Prostate gland (tissue), 2 donors: ENCODE data around the gene CD70. TPM values are rescaled to one million over a fixed set of nuclear protein-coding genes. Genes with fewer than 3 reads are reported as not detected.
"Not testable (repeated sequence)": the region's sequence is repeated elsewhere in the genome, so short reads cannot be mapped to it uniquely, and the experiment has no call there.

Source experiments
- DNase-seq: peaks from one replicate; pipeline ENCODE4 v3.0.0-alpha.2; 2019; ENCODE audit warnings: low spot score
- H3K27ac ChIP-seq, 2 donors: fragments of 200-600 bp; sonication (generic); 2 replicates each; pipeline ENCODE4 v1.5.1; 2017 to 2019
- H3K27me3 ChIP-seq: fragments of 200-600 bp; sonication (generic); replicated peaks from 2 replicates; pipeline ENCODE4 v1.5.1; 2019; ENCODE audit not compliant: insufficient read depth
- H3K36me3 ChIP-seq, 2 donors: fragments of 200-600 bp; sonication (generic); 1 replicate in 1 of 2; 2 replicates in 1 of 2; pipeline versions ENCODE4 v1.5.1 to v1.8.1; 2017 to 2019
- H3K4me1 ChIP-seq: fragments of 200-600 bp; sonication (generic); replicated peaks from 2 replicates; pipeline ENCODE4 v1.5.1; 2019
- H3K4me3 ChIP-seq, 2 donors: fragments of 200-600 bp; sonication (generic); 2 replicates each; pipeline ENCODE4 v1.5.1; 2017 to 2019
- H3K9me3 ChIP-seq: fragments of 200-600 bp; sonication (generic); 2 replicates; pipeline ENCODE4 v1.5.1; 2017
- CTCF ChIP-seq, 4 experiments: fragments of 200-600 bp in 2 of 4; fragments of 450-650 bp in 2 of 4; sonication (generic) in 2 of 4; IDR thresholded peaks; 1 replicate in 3 of 4; 2 replicates in 1 of 4; pipeline ENCODE4 v1.5.1; 2016 to 2019; ENCODE audit warnings: antibody characterized with exemption in 4 of 4, mild to moderate bottlenecking in 2 of 4, moderate library complexity in 2 of 4
- POLR2A ChIP-seq: fragments of 450-650 bp; IDR thresholded peaks from one replicate; pipeline ENCODE4 v1.6.1; 2016; ENCODE audit warnings: antibody characterized with exemption, mild to moderate bottlenecking
- POLR2AphosphoS5 ChIP-seq: sonication (generic); formaldehyde crosslinking; IDR thresholded peaks from one replicate; pipeline ENCODE4 v1.6.1; 2017; ENCODE audit warnings: antibody characterized with exemption
- WGBS: methylation state at CpG from one replicate; pipeline ENCODE4 v1.1.5; 2018; 5-methylcytosine and 5-hydroxymethylcytosine counted together
- intact Hi-C: fragments of 100-400 bp; cut with DNase I; formaldehyde crosslinking; loops from one replicate; pipeline ENCODE4 v1.14.2; 2022
- total RNA-seq, 2 donors: library from RNA; depleted of rRNA; stranded (reverse); fragments of >200 nt; gene quantifications; one replicate each; pipeline ENCODE4 v1.1.0, GENCODE V29; 2016

Gene CD70
- total RNA-seq, 2 donors from 2014 or later: not detected

DNA sequence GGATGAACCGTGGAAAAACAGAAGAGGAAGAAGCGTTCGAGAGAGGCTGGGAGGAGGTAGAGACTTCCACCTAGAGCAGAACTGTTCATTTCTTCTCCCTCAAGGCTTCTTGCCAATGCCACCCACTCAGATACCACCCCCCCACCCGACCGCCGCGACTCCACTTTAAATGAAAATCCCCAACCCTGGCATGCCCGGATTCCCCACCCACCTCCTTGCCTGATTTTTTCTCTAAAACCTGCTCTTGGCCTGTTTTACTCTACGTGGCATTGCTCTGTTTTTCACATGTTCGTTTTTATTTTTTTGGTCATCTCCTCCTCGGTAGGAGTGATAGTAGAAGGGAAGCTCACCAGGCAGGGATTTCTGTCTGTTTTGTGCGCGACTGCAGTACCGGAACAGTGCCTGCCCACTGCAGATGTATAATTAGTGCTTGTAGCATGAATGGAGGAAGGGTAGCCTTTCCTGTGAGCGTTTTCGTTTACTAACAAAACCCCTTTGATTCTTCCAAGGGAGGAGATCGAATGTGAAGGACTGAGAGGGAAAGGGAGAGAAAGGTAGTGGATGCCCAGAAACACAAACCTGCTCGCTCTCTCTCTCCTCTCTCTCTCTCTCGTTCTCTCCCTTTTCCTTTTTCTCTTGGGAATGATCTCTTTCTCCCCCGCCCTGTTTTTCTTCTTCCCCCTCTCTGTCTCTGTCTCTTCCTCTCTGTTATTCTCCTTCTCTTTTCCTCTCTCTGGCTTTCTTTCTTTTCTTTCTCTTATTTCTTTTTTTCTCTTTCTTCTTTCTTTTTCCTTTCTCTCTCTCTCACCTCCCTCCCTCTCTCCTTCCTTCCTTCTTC lies 2.2 kb downstream of the CD70 start:
- no peak for TF ChIP-seq POLR2AphosphoS5
- no peak for DNase-seq
- H3K4me1 ChIP-seq: no peaks in the 10 kb centered on the region
- whole genome bisulfite sequencing: 7% methylated on average over 20 of the region's 20 CpGs
- H3K27ac ChIP-seq: no peak overlapping the region
- no peaks in the 10 kb centered on the region for H3K36me3 ChIP-seq
- intact Hi-C loops: no loop called here
- H3K9me3 ChIP-seq: no peaks in the 10 kb centered on the region
- H3K27me3 ChIP-seq: peaks cover 11% of the 10 kb centered on the region
- H3K4me3 ChIP-seq: no peak overlapping the region

DNA sequence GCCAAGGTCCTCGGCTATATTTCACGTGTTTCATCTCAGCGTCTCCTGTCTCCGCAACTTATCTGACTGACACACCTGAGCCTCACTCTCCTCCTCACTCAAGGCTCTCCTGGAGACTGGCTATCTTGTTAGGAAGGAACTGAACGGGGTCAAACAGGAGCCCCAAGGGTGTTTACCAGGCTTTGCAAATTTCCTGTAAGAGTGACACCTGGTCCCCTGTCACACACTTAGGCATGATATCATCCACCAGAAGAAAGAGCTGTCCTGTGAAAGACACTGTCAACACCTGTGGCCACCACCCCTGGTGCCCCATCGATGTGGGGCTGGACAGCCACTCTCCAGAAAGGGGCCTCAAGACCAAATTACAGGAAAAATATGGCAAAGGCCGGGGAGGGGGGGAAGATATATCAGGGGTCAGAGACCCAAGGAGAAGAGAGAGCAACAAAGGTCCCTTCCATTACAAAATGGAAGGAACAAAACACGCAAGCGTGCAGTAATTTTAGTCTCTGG lies 2.9 kb downstream of the CD70 start:
- H3K4me1 ChIP-seq: no peaks in the 10 kb centered on the region
- H3K27me3 ChIP-seq: peaks cover 11% of the 10 kb centered on the region
- TF ChIP-seq POLR2AphosphoS5 (no peak), POLR2A (no peak), CTCF (IDR thresholded peaks at IDR 0.05) (no peak)
- intact Hi-C loops: no loop called here
- 8% methylated on average over 9 of the region's 9 CpGs for WGBS
- H3K27ac ChIP-seq: no peak overlapping the region
- no peak for DNase-seq
- no peaks in the 10 kb centered on the region for H3K9me3 ChIP-seq
- no peak overlapping the region for H3K4me3 ChIP-seq
- no peaks in the 10 kb centered on the region for H3K36me3 ChIP-seq

DNA sequence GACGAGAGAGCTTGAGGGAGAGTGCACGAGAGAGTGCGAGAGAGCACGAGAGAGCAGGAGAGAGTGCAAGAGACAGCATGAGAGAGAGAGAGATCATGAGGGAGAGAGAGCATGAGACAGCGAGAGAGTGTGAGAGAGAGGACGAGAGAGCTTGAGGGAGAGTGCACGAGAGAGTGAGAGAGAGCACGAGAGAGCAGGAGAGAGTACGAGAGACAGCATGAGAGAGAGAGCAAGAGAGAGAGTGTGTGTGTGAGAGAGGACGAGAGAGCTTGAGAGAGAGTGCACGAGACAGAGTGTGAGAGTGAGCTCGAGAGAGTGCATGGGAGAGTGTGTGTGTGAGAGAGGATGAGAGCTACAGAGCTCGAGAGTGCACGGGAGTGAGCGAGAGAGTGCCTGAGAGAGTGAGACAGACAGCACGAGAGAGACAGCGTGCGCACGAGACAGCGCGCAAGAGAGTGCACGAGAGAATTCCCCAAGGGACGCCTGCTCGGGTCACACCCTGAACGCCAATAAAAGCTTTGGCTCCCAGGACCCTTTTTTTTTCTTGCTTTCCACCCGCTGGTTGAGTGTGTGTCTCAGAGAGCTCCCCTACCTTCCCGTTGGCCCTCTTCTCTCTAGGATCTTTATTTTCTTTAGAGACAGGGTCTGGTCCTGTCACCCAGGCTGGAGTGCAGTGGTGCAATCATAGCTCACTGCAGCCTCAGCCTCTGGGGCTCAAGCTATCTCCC lies 3.7 kb downstream of the CD70 start:
- Histone ChIP-seq H3K4me3 (no peak overlapping the region), H3K27ac (no peak overlapping the region), H3K27me3 (peaks cover 11% of the 10 kb centered on the region), H3K36me3 (no peaks in the 10 kb centered on the region), H3K4me1 (no peaks in the 10 kb centered on the region), H3K9me3 (no peaks in the 10 kb centered on the region)
- WGBS: 3% methylated on average over 27 of the region's 27 CpGs
- no peak for DNase-seq
- intact Hi-C loops: no loop called here
- no peak for TF ChIP-seq CTCF (IDR thresholded peaks at IDR 0.05)
- no peak for TF ChIP-seq POLR2A
- no peak for TF ChIP-seq POLR2AphosphoS5

DNA sequence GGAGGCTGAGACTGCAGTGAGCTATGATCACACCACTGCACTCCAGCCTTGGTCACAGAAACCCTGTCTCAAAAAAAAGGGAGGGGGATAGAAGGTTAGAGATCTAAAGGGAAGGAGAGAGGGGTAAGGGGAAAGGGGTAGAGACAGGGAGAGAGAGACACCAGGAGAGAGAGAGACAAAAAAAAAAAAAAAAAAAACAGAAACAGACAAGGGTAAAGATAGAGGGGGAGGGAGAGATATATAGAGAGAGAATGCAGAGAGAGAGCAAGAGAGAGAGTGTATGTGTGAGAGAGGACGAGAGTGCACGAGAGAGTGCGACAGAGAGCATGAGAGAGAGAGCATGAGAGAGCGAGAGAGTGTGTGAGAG lies 4.2 kb downstream of the CD70 start:
- Histone ChIP-seq H3K27ac (no peak overlapping the region), H3K9me3 (no peaks in the 10 kb centered on the region), H3K27me3 (peaks cover 11% of the 10 kb centered on the region), H3K4me3 (no peak overlapping the region), H3K4me1 (no peaks in the 10 kb centered on the region), H3K36me3 (no peaks in the 10 kb centered on the region)
- no peak for DNase-seq
- WGBS: 13% methylated on average over 4 of the region's 4 CpGs
- intact Hi-C loops: no loop called here
- no peak for TF ChIP-seq POLR2AphosphoS5

DNA sequence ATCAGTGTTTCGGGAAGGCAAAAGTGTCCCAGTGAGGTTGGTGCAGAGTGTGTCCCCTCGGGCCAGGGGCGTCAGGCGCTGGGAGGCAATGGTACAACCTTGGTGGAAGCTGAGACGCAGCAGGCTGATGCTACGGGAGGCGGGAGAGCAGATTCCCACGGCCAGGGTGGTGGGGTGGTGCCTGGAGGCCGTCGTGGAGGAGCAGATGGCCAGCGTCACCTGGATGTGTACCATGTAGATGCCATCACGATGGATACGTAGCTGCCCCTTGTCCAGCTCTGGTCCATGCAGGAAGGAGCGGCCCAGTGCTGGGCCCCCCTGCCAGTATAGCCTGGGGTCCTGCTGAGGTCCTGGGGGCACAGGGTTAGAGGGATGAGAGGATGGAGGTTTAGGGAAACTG lies 4.9 kb downstream of the CD70 start:
- no peak overlapping the region for H3K27ac ChIP-seq
- WGBS: 55% methylated on average over 14 of the region's 14 CpGs
- no peaks in the 10 kb centered on the region for H3K36me3 ChIP-seq
- no peaks in the 10 kb centered on the region for H3K9me3 ChIP-seq
- no peak overlapping the region for H3K4me3 ChIP-seq
- H3K4me1 ChIP-seq: no peaks in the 10 kb centered on the region
- no peak for DNase-seq
- H3K27me3 ChIP-seq: peaks cover 11% of the 10 kb centered on the region
- no peak for TF ChIP-seq POLR2AphosphoS5
- TF ChIP-seq CTCF (IDR thresholded peaks at IDR 0.05): no peak
- no peak for TF ChIP-seq POLR2A
- intact Hi-C loops: no loop called here

GRCh38 chr19:6582515-6583484 lies 8.2 kb downstream of the CD70 start:
- DNase-seq, H3K4me3 ChIP-seq, H3K27me3 ChIP-seq, H3K36me3 ChIP-seq, intact Hi-C loops, H3K4me1 ChIP-seq, H3K9me3 ChIP-seq, H3K27ac ChIP-seq: not testable (repeated sequence)
- 84% methylated on average over 16 of the region's 16 CpGs for WGBS
